Measurements from ENCODE around the gene NPC2. TPM values are rescaled to one million over a fixed set of nuclear protein-coding genes. Genes with fewer than 3 reads are reported as not detected.

Gene NPC2
- total and polyA plus RNA-seq, 2 of the 4 experiments (the other 2 are of a cell fraction), result 210 to 273 TPM

DNA sequence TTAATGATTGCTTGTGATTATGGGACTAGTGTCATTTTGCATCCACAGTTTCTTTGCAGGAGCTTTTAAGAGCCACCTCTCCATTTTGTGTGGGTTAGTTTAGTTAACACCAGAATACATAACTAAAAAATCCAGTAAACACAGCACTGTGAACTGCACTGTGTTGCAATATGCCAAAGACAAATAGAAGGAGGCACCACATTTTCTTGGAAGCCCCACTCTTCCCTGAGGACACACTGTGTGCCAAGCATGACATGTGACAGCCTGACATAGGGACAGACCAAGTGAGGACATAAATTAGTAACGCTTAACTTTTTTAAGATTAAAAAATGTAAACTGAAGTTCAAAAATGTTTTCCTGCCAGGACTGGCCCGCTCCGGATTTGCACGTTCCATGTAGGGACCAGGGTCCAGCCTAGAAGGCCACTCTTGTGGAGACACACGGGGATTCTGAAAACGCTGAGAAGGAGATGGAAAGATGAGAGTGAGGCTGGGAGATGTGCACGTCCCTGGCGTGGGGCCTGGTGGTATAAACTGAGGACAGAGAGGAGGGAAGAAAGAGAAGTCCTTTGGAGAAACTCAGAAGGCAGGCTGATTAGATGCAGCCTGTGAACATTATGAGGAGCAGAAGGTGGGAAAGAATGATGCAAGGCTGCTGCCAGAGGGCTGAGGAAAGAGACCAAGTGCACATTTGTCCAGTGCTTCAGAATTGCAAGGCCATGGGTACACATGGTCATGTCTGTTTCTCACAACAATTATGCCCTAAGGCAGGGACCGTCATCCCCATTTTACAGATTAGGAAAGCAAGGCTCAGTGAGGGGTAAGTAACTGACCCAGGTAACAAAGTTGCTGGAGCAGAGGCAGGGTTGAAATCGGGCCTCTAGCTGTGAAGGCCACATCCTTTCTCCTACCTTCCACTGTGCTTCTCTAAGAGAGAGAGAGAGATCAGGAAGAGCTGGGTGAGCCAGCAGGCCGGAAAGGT lies 45.6 kb upstream of the NPC2 start:
- Histone ChIP-seq H2AK9ac (replicated peaks; ENCODE audit: low read depth, low read length, poor library complexity) (no peak overlapping the region), H4K91ac (ENCODE audit: insufficient read depth, low read depth, low read length) (no peak overlapping the region), H4K8ac (ENCODE audit: low read depth in 2 of 2, low read length in 2 of 2) (no peak overlapping the region), H3K27me3 (ENCODE audit: control insufficient read depth, insufficient read depth, low read length) (no peaks in the 10 kb centered on the region), H3K23ac (ENCODE audit: low read depth, low read length) (no peak overlapping the region), H3K4me2 (ENCODE audit: low read depth, low read length) (no peak overlapping the region), H2BK5ac (ENCODE audit: low read depth, low read length, poor library complexity, severe bottlenecking) (no peak overlapping the region), H3K4ac (ENCODE audit: low read depth, low read length) (no peak overlapping the region), H2AFZ (replicated peaks; ENCODE audit: low read length, poor library complexity) (no peak overlapping the region), H4K20me1 (ENCODE audit: insufficient read depth, low read length) (no peaks in the 10 kb centered on the region), H3K9ac (ENCODE audit: low read depth, low read length) (no peak overlapping the region), H2BK20ac (ENCODE audit: low read depth, low read length) (no peak overlapping the region), H3K56ac (ENCODE audit: extremely low read depth, insufficient read depth, low read length) (no peak overlapping the region), H3K36me3 (ENCODE audit: control insufficient read depth, insufficient read depth, low read length) (peaks cover 2% of the 10 kb centered on the region; the same call in 1 of the 2 replicates), H3K27ac (ENCODE audit: insufficient read depth, low read length) (no peak overlapping the region), H3K18ac (ENCODE audit: low read depth, low read length) (no peak overlapping the region), H2AK5ac (ENCODE audit: low read depth, low read length) (no peak overlapping the region), H3K4me3 (ENCODE audit: insufficient read depth, low read depth, low read length) (no peak overlapping the region), H2BK15ac (ENCODE audit: low read depth, low read length) (no peak overlapping the region), H4K5ac (ENCODE audit: low read depth, low read length) (no peak overlapping the region), H3K4me1 (ENCODE audit: control insufficient read depth, insufficient read depth, low read length) (no peaks in the 10 kb centered on the region), H3K14ac (replicated peaks; ENCODE audit: low read depth, low read length) (no peak overlapping the region), H2BK120ac (ENCODE audit: low read depth, low read length) (no peak overlapping the region), H3K9me1 (ENCODE audit: insufficient read depth, low read length) (peaks cover 5% of the 10 kb centered on the region; the same call in 1 of the 2 replicates), H3K9me3 (ENCODE audit: control insufficient read depth, insufficient read depth, low read length) (no peaks in the 10 kb centered on the region), H3K79me1 (ENCODE audit: low read depth in 1 of 2, low read length in 2 of 2) (peaks cover 0 to 5% of the 10 kb centered on the region in 2 experiments; a peak in 2 of 4 replicates)
- TF ChIP-seq RCOR1 (IDR thresholded peaks at IDR 0.05; ENCODE audit: insufficient replicate concordance, low read length), result no peak
- no peak for TF ChIP-seq RFX5 (IDR thresholded peaks at IDR 0.05; ENCODE audit: low read depth, low read length)
- TF ChIP-seq MAZ (IDR thresholded peaks at IDR 0.05; ENCODE audit: borderline replicate concordance, low read depth, low read length), result no peak
- no peak for TF ChIP-seq RAD21 (IDR thresholded peaks at IDR 0.05; ENCODE audit: low read length)
- TF ChIP-seq, protein P1, sequence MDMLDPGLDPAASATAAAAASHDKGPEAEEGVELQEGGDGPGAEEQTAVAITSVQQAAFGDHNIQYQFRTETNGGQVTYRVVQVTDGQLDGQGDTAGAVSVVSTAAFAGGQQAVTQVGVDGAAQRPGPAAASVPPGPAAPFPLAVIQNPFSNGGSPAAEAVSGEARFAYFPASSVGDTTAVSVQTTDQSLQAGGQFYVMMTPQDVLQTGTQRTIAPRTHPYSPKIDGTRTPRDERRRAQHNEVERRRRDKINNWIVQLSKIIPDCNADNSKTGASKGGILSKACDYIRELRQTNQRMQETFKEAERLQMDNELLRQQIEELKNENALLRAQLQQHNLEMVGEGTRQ (IDR thresholded peaks at IDR 0.05; ENCODE audit: low read depth, low read length), result no peak
- no peak for TF ChIP-seq BHLHE40 (IDR thresholded peaks at IDR 0.05; ENCODE audit: low read depth, low read length)
- no peak for TF ChIP-seq MXI1 (IDR thresholded peaks at IDR 0.05; ENCODE audit: borderline replicate concordance, low read depth, low read length)
- TF ChIP-seq, protein P2, sequence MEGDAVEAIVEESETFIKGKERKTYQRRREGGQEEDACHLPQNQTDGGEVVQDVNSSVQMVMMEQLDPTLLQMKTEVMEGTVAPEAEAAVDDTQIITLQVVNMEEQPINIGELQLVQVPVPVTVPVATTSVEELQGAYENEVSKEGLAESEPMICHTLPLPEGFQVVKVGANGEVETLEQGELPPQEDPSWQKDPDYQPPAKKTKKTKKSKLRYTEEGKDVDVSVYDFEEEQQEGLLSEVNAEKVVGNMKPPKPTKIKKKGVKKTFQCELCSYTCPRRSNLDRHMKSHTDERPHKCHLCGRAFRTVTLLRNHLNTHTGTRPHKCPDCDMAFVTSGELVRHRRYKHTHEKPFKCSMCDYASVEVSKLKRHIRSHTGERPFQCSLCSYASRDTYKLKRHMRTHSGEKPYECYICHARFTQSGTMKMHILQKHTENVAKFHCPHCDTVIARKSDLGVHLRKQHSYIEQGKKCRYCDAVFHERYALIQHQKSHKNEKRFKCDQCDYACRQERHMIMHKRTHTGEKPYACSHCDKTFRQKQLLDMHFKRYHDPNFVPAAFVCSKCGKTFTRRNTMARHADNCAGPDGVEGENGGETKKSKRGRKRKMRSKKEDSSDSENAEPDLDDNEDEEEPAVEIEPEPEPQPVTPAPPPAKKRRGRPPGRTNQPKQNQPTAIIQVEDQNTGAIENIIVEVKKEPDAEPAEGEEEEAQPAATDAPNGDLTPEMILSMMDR (conservative IDR thresholded peaks at IDR 0.05; ENCODE audit: low read depth, low read length), result no peak
- no peak for TF ChIP-seq POLR2A (IDR thresholded peaks at IDR 0.05; ENCODE audit: low read depth, low read length)
- no peak for TF ChIP-seq CHD1 (IDR thresholded peaks at IDR 0.05; ENCODE audit: low read depth, low read length)
- TF ChIP-seq MAFK (IDR thresholded peaks at IDR 0.05; ENCODE audit: low read depth, low read length), result no peak
- TF ChIP-seq, protein P3, sequence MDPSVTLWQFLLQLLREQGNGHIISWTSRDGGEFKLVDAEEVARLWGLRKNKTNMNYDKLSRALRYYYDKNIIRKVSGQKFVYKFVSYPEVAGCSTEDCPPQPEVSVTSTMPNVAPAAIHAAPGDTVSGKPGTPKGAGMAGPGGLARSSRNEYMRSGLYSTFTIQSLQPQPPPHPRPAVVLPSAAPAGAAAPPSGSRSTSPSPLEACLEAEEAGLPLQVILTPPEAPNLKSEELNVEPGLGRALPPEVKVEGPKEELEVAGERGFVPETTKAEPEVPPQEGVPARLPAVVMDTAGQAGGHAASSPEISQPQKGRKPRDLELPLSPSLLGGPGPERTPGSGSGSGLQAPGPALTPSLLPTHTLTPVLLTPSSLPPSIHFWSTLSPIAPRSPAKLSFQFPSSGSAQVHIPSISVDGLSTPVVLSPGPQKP (IDR thresholded peaks at IDR 0.05; ENCODE audit: borderline replicate concordance, low read depth, low read length), result no peak
- no peak for TF ChIP-seq FOS (IDR thresholded peaks at IDR 0.05; ENCODE audit: low read depth, low read length)
- TF ChIP-seq NFE2L2 (IDR thresholded peaks at IDR 0.05; ENCODE audit: low read depth, low read length), result no peak
- intact Hi-C loops (cut with micrococcal nuclease) (no loop called here), dilution Hi-C loops (cut with HindIII; ENCODE audit: low sequenced_read_pairs, unreplicated experiment) (no loop called here), in situ Hi-C loops (cut with MboI; ENCODE audit: low sequenced_read_pairs) (no loop called here)
- no peak for DNase-seq
- WGBS, 2 experiments (ENCODE audit: extremely low coverage in 2 of 2, insufficient read length in 1 of 2), result 65% methylated on average over 8 of the region's 11 CpGs; no CpG with 5 or more reads in 1 of the 2 experiments
- no TSS peak for BruUV-seq (replicated peaks)
- CTCF ChIA-PET, result no interaction called here
- no peak for ATAC-seq (ENCODE audit: low read depth)
- POLR2A ChIA-PET (ENCODE audit: unreplicated experiment), result no interaction called here
